IMR-90 (cell line): ENCODE results near the gene RNPEPL1.
"Not testable (repeated sequence)": the region's sequence is repeated elsewhere in the genome, so short reads cannot be mapped to it uniquely, and the experiment has no call there.

Experiments used
- BHLHE40 ChIP-seq: fragments of 150-350 bp; IDR thresholded peaks from 2 replicates; pipeline ENCODE4 v1.6.1; 2016; ENCODE audit warnings: mild to moderate bottlenecking, low read depth, low read length
- CTCF ChIP-seq: conservative IDR thresholded peaks from 2 replicates; pipeline ENCODE4 v1.5.1; 2012; ENCODE audit warnings: mild to moderate bottlenecking, low read depth, low read length, improper control_type of control experiment
- POLR2A ChIP-seq: IDR thresholded peaks from 2 replicates; pipeline ENCODE4 v1.6.1; 2012; ENCODE audit warnings: mild to moderate bottlenecking, low read depth, low read length
- SMC3 ChIP-seq: fragments of 150-350 bp; IDR thresholded peaks from 2 replicates; pipeline ENCODE4 v1.6.1; 2016; ENCODE audit warnings: low read depth, mild to moderate bottlenecking, antibody characterized with exemption, low read length, moderate library complexity

GRCh38 chr2:240521885-240522284, 46.4 kb upstream of the RNPEPL1 start:
- not testable (repeated sequence) for TF ChIP-seq SMC3, POLR2A, BHLHE40, CTCF
